ENCODE data around the gene ASB3. TPM values are rescaled to one million over a fixed set of nuclear protein-coding genes. Genes with fewer than 3 reads are reported as not detected.

The ASB3 gene
- polyA plus RNA-seq, 2 of the 4 experiments (the other 2 are of a cell fraction), result 13.5 to 35.9 TPM

DNA sequence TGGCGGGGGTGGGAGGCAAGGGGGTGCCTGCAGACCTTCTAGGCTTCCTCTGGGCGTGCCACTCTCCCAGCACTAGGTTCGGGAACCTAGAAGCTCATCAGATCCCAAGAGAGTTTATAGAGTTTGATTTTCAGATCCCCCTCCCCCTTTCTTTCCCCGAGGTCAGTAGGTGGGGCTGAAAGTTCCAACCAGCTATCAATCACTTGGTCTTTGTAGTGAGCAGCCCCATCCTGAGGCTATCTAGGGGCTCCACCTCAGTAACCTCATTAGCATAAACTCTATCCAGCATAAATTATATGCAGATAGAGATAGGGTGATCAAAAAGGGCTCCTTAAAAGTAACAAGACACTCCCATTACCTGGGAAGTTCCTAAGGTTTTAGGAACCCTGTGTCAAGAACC is 32.9 kb upstream of the ASB3 start:
- WGBS (ENCODE audit: missing lambda C conversion rate), result 85% methylated on average over 4 of the region's 4 CpGs
- no peak overlapping the region for H3K4me2 ChIP-seq
- POLR2A ChIA-PET, result no interaction called here
- DNase-seq (ENCODE audit: low read depth in 1 of 2, low spot score in 1 of 2) (no peak), FAIRE-seq (no peak), ATAC-seq (no peak)
- no peak overlapping the region for H3K27ac ChIP-seq
- no peaks in the 10 kb centered on the region for H3K9me3 ChIP-seq
- CTCF ChIA-PET, result interaction anchor here (1.8 kb wide), 1 partner anchor 33 kb away, joined by 4 read pairs; the partner anchor contains the start of genes ASB3 and ERLEC1
- no peaks in the 10 kb centered on the region for H3K4me1 ChIP-seq
- no peak for TF ChIP-seq JUNB (IDR thresholded peaks at IDR 0.05)
- no peak for TF ChIP-seq ATOH8 (CRISPR knock-in tag; IDR thresholded peaks at IDR 0.05; ENCODE audit: low read depth)
- TF ChIP-seq, protein P1, sequence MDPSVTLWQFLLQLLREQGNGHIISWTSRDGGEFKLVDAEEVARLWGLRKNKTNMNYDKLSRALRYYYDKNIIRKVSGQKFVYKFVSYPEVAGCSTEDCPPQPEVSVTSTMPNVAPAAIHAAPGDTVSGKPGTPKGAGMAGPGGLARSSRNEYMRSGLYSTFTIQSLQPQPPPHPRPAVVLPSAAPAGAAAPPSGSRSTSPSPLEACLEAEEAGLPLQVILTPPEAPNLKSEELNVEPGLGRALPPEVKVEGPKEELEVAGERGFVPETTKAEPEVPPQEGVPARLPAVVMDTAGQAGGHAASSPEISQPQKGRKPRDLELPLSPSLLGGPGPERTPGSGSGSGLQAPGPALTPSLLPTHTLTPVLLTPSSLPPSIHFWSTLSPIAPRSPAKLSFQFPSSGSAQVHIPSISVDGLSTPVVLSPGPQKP (IDR thresholded peaks at IDR 0.05; ENCODE audit: low read depth, low read length), result no peak
- no peak for TF ChIP-seq USF2 (IDR thresholded peaks at IDR 0.05)
- no peak for TF ChIP-seq HOXB5 (CRISPR knock-in tag; IDR thresholded peaks at IDR 0.05)
- no peak for TF ChIP-seq TP53 (CRISPR knock-in tag; IDR thresholded peaks at IDR 0.05)
- no peak for TF ChIP-seq CBX2 (IDR thresholded peaks at IDR 0.05; ENCODE audit: borderline replicate concordance, low read depth)
- TF ChIP-seq, protein P2, sequence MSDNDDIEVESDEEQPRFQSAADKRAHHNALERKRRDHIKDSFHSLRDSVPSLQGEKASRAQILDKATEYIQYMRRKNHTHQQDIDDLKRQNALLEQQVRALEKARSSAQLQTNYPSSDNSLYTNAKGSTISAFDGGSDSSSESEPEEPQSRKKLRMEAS (IDR thresholded peaks at IDR 0.05), result no peak
- TF ChIP-seq MYC (IDR thresholded peaks at IDR 0.05; ENCODE audit: borderline replicate concordance, low read length), result no peak
- no peak for TF ChIP-seq FOSL2 (IDR thresholded peaks at IDR 0.05)
- no peak for TF ChIP-seq FOSL2 (CRISPR knock-in tag; IDR thresholded peaks at IDR 0.05)
- no peak for TF ChIP-seq CTCF (IDR thresholded peaks at IDR 0.05)
- TF ChIP-seq, protein P3, sequence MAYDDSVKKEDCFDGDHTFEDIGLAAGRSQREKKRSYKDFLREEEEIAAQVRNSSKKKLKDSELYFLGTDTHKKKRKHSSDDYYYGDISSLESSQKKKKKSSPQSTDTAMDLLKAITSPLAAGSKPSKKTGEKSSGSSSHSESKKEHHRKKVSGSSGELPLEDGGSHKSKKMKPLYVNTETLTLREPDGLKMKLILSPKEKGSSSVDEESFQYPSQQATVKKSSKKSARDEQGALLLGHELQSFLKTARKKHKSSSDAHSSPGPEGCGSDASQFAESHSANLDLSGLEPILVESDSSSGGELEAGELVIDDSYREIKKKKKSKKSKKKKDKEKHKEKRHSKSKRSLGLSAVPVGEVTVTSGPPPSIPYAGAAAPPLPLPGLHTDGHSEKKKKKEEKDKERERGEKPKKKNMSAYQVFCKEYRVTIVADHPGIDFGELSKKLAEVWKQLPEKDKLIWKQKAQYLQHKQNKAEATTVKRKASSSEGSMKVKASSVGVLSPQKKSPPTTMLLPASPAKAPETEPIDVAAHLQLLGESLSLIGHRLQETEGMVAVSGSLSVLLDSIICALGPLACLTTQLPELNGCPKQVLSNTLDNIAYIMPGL (CRISPR knock-in tag; IDR thresholded peaks at IDR 0.05; ENCODE audit: borderline replicate concordance), result no peak
- no peak for TF ChIP-seq BCL3 (IDR thresholded peaks at IDR 0.05)
- TF ChIP-seq CHD2 (IDR thresholded peaks at IDR 0.05; ENCODE audit: low read length, partially characterized antibody), result no peak
- no peak overlapping the region for H3K4me3 ChIP-seq

DNA sequence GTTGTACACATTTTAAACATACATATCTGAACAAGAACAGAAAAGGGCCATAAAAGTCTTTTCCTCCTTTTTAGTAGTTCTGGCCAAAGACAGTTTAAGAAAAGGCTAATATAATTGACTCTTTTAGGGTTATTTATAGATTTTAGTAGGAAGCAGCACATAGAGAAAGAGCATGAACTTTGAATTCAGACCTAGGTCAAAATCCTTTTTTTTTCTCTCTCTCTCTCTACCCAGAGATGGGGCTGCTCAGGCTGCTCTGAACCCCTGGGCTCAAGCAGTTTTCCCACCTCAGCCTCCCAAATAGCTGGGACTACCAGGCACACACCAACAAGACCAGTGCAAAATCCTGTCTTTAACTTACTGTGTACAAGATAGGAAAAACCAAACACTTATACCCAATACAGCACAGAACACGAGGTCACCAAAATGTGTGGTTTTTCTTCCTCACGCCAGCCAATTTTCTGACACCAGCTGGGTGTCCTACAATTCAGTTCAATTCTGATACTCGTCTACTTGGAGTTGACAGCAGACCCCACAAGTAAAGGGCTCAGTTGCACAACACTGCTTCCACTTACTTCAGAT is 32.2 kb upstream of the ASB3 start:
- DNase-seq (ENCODE audit: low read depth in 1 of 2, low spot score in 1 of 2) (no peak), ATAC-seq (no peak), FAIRE-seq (no peak)
- H3K4me3 ChIP-seq, result no peak overlapping the region
- no peaks in the 10 kb centered on the region for H3K4me1 ChIP-seq
- 95% methylated on average over 3 of the region's 3 CpGs for WGBS (ENCODE audit: missing lambda C conversion rate)
- no peak overlapping the region for H3K27ac ChIP-seq
- POLR2A ChIA-PET, result no interaction called here
- no peaks in the 10 kb centered on the region for H3K9me3 ChIP-seq
- H3K4me2 ChIP-seq, result no peak overlapping the region
- CTCF ChIA-PET, result no interaction called here
- TF ChIP-seq, protein P3 (CRISPR knock-in tag; IDR thresholded peaks at IDR 0.05; ENCODE audit: borderline replicate concordance), result no peak
- TF ChIP-seq ZFP36 (IDR thresholded peaks at IDR 0.05; ENCODE audit: borderline replicate concordance, partially characterized antibody) (no peak), MAFK (IDR thresholded peaks at IDR 0.05; ENCODE audit: partially characterized antibody) (no peak), HOXB13 (CRISPR knock-in tag; IDR thresholded peaks at IDR 0.05; ENCODE audit: low read depth) (no peak), RARB (CRISPR knock-in tag; IDR thresholded peaks at IDR 0.05) (no peak), HDAC2 (IDR thresholded peaks at IDR 0.05) (no peak), PHF8 (IDR thresholded peaks at IDR 0.05; ENCODE audit: borderline replicate concordance, low read depth) (no peak), REST (IDR thresholded peaks at IDR 0.05) (no peak)
